Right forelimb (tissue), 1 donor: Measurements from ENCODE around the gene WNT3.
"Not testable (repeated sequence)": the region's sequence is repeated elsewhere in the genome, so short reads cannot be mapped to it uniquely, and the experiment has no call there.

ENCODE experiments used
- DNase-seq: peaks from one replicate; pipeline ENCODE4 v3.0.0-alpha.2; 2018

WNT3 gene

GRCh38 chr17:46764000-46764708, 54.3 kb downstream of the WNT3 start:
- DNase-seq, result no peak

- DNase-seq, result no peak
These were observed 55.1 kb downstream of the WNT3 start for GRCh38 chr17:46763416-46763815.

GRCh38 chr17:46759141-46759540, 59.4 kb downstream of the WNT3 start:
- no peak for DNase-seq

GRCh38 chr17:46758614-46759013, 59.9 kb downstream of the WNT3 start:
- DNase-seq, result no peak

- DNase-seq, result not testable (repeated sequence)
These were observed 60.9 kb downstream of the WNT3 start for GRCh38 chr17:46757588-46757987.

GRCh38 chr17:46756861-46757260, 61.6 kb downstream of the WNT3 start:
- no peak for DNase-seq

GRCh38 chr17:46756081-46756735, 62.3 kb downstream of the WNT3 start:
- no peak for DNase-seq

- DNase-seq, result no peak
These were observed 64.7 kb downstream of the WNT3 start for GRCh38 chr17:46753776-46754175.

GRCh38 chr17:46751425-46751824, 67.1 kb downstream of the WNT3 start:
- no peak for DNase-seq

- DNase-seq, result no peak
These were observed 73.1 kb downstream of the WNT3 start for GRCh38 chr17:46745376-46745775.

- no peak for DNase-seq
These were observed 74.1 kb downstream of the WNT3 start for GRCh38 chr17:46744441-46744840.

- no peak for DNase-seq
These were observed 75.8 kb downstream of the WNT3 start for GRCh38 chr17:46742565-46743270.

- DNase-seq, result no peak
These were observed 77.3 kb downstream of the WNT3 start for GRCh38 chr17:46741122-46741730.

- DNase-seq, result no peak
These were observed 78.5 kb downstream of the WNT3 start for GRCh38 chr17:46739982-46740381.

GRCh38 chr17:46738544-46738943, 79.9 kb downstream of the WNT3 start:
- DNase-seq, result no peak

GRCh38 chr17:46737326-46737725, 81.2 kb downstream of the WNT3 start:
- DNase-seq, result no peak

GRCh38 chr17:46736100-46736499, 82.4 kb downstream of the WNT3 start:
- no peak for DNase-seq

GRCh38 chr17:46733837-46734475, 84.5 kb downstream of the WNT3 start:
- no peak for DNase-seq

GRCh38 chr17:46732754-46733398, 85.6 kb downstream of the WNT3 start:
- no peak for DNase-seq

GRCh38 chr17:46732160-46732559, 86.3 kb downstream of the WNT3 start:
- DNase-seq, result no peak

GRCh38 chr17:46730679-46731078, 87.8 kb downstream of the WNT3 start:
- no peak for DNase-seq

GRCh38 chr17:46730026-46730425, 88.5 kb downstream of the WNT3 start:
- no peak for DNase-seq
